HCT116 (cell line): ENCODE data around the gene NUBPL. TPM values are rescaled to one million over a fixed set of nuclear protein-coding genes. Genes with fewer than 3 reads are reported as not detected.
A peak's percentile ranks its signal among the peaks of the same experiment; 100 is the strongest.

Experiments
- ATAC-seq: fragments of 200-7000 bp; cut with Tn5 transposase; 2 replicates; pipeline ENCODE4 v1.9.1; 2020; ENCODE audit warnings: mild to moderate bottlenecking, moderate library complexity
- BruUV-seq: library from RNA; stranded (reverse); fragments of 400-500 nt; replicated peaks from 2 replicates; lab custom pipeline; 2021; lab: Mats Ljungman, UMichigan
- CTCF ChIA-PET: fragments of 300-600 bp; sonication (Branson Sonifier 250); formaldehyde crosslinking; loops from one replicate; lab custom pipeline; 2021; ENCODE audit warnings: antibody characterized with exemption; lab: Charles Lee
- POLR2A ChIA-PET: fragments of 300-600, 350-600 bp; sonication (Branson Sonifier 250); formaldehyde crosslinking; loops from one replicate; lab custom pipeline; 2021; ENCODE audit warnings: antibody characterized with exemption; lab: Charles Lee
- RAD21 ChIA-PET, 2 experiments: fragments of 300-600 bp; sonication (Branson Sonifier 250); formaldehyde crosslinking; loops; one replicate each; lab custom pipeline; 2023; ENCODE audit warnings: low total read pairs in 2 of 2; ENCODE audit not compliant: uncharacterized antibody in 2 of 2, unreplicated experiment in 2 of 2, low non-redundant PET in 1 of 2; lab: Charles Lee
- DNase-seq: peaks from one replicate; pipeline ENCODE4 v3.0.0-alpha.2; 2010; ENCODE audit warnings: low read depth, low spot score
- H2AFZ ChIP-seq: fragments of 200-600 bp; shearing (Covaris generic), sonication (generic); 2 replicates; pipeline ENCODE4 v1.6.1; 2017; ENCODE audit warnings: low read depth, mixed run types, mixed read lengths, antibody characterized with exemption, low read length; ENCODE audit not compliant: poor library complexity, severe bottlenecking
- H3K27ac ChIP-seq: 2 replicates; pipeline ENCODE4 v1.5.1; 2012; ENCODE audit warnings: low read depth, low read length
- H3K27me3 ChIP-seq: fragments of 200-600 bp; sonication (generic); 2 replicates; pipeline ENCODE4 v1.6.1; 2016; ENCODE audit warnings: mixed run types, low read length, mixed read lengths; ENCODE audit not compliant: insufficient read depth
- H3K36me3 ChIP-seq, 2 experiments: fragments of 200-500 bp in 1 of 2; fragments of 200-600 bp in 1 of 2; sonication (Bioruptor generic) in 1 of 2; sonication (generic) in 1 of 2; 2 replicates each; pipeline versions ENCODE4 v1.5.1 to v1.6.1; 2014 to 2016; ENCODE audit warnings: low read length in 2 of 2, inconsistent platforms in 1 of 2, mixed read lengths in 1 of 2, mixed run types in 1 of 2; ENCODE audit not compliant: insufficient read depth in 2 of 2, control insufficient read depth in 1 of 2
- H3K4me1 ChIP-seq, 2 experiments: fragments of 200-600 bp in 1 of 2; sonication (generic) in 1 of 2; 2 replicates each; pipeline versions ENCODE4 v1.5.1 to v1.6.1; 2012 to 2017; ENCODE audit warnings: low read length in 2 of 2, inconsistent platforms in 1 of 2, mild to moderate bottlenecking in 1 of 2, mixed read lengths in 1 of 2, mixed run types in 1 of 2, moderate library complexity in 1 of 2; ENCODE audit not compliant: insufficient read depth in 2 of 2, control insufficient read depth in 1 of 2
- H3K4me2 ChIP-seq: fragments of 200-600 bp; sonication (generic); 2 replicates; pipeline ENCODE4 v1.6.1; 2017; ENCODE audit warnings: mixed run types, low read length, mixed read lengths
- H3K4me3 ChIP-seq, 2 experiments: fragments of 200-600 bp in 1 of 2; sonication (generic) in 1 of 2; replicated peaks in 1 of 2; 2 replicates each; pipeline ENCODE4 v1.5.1; 2011 to 2016; ENCODE audit warnings: low read length in 2 of 2, control low read depth in 1 of 2, low read depth in 1 of 2, mild to moderate bottlenecking in 1 of 2, mixed read lengths in 1 of 2, mixed run types in 1 of 2
- H3K79me2 ChIP-seq: fragments of 200-600 bp; sonication (generic); 2 replicates; pipeline ENCODE4 v1.6.1; 2017; ENCODE audit warnings: mild to moderate bottlenecking, mixed run types, low read length, moderate library complexity, mixed read lengths; ENCODE audit not compliant: insufficient read depth
- H3K9ac ChIP-seq: fragments of 200-600 bp; sonication (generic); 2 replicates; pipeline ENCODE4 v1.6.1; 2016; ENCODE audit warnings: low read length, mixed read lengths
- H3K9me2 ChIP-seq: fragments of 200-600 bp; sonication (generic), shearing (Covaris generic); 2 replicates; pipeline ENCODE4 v1.6.1; 2017; ENCODE audit warnings: mixed run types, mild to moderate bottlenecking, moderate library complexity; ENCODE audit not compliant: insufficient read depth
- H3K9me3 ChIP-seq, 2 experiments: fragments of 200-500 bp in 1 of 2; fragments of 200-600 bp in 1 of 2; sonication (Bioruptor generic) in 1 of 2; sonication (generic) in 1 of 2; 2 replicates each; pipeline ENCODE4 v1.6.1; 2014 to 2017; ENCODE audit warnings: low read length in 2 of 2, mixed read lengths in 2 of 2, inconsistent platforms in 1 of 2, low read depth in 1 of 2, mild to moderate bottlenecking in 1 of 2, mixed run types in 1 of 2, moderate library complexity in 1 of 2; ENCODE audit not compliant: control insufficient read depth in 1 of 2, insufficient read depth in 1 of 2
- H4K20me1 ChIP-seq: fragments of 200-600 bp; sonication (generic), shearing (Covaris generic); 2 replicates; pipeline ENCODE4 v1.6.1; 2017; ENCODE audit warnings: mixed run types, mild to moderate bottlenecking, moderate library complexity; ENCODE audit not compliant: insufficient read depth
- CBX3 ChIP-seq: IDR thresholded peaks from 2 replicates; pipeline ENCODE4 v1.6.1; 2012; ENCODE audit warnings: low read depth
- FOSL1 ChIP-seq: IDR thresholded peaks from 2 replicates; pipeline ENCODE4 v1.6.1; 2012; ENCODE audit warnings: low read depth
- POLR2AphosphoS5 ChIP-seq: IDR thresholded peaks from 2 replicates; pipeline ENCODE4 v1.6.1; 2011; ENCODE audit warnings: mild to moderate bottlenecking, low read depth, low read length, moderate library complexity
- REST ChIP-seq: IDR thresholded peaks from 2 replicates; pipeline ENCODE4 v1.6.1; 2012; ENCODE audit warnings: low read depth
- SRF ChIP-seq: IDR thresholded peaks from 2 replicates; pipeline ENCODE4 v1.6.1; 2012; ENCODE audit warnings: low read depth
- TCF7L2 ChIP-seq: IDR thresholded peaks from 2 replicates; pipeline ENCODE4 v1.7.0; 2011; ENCODE audit warnings: borderline replicate concordance, inconsistent platforms; ENCODE audit not compliant: insufficient read depth, insufficient read length; ENCODE audit errors: extremely low read depth
- intact Hi-C: fragments of 100-400 bp; cut with micrococcal nuclease; formaldehyde crosslinking; loops from 2 replicates; pipeline ENCODE4 v1.10.0; 2022
- total RNA-seq: library from RNA; stranded (reverse); gene quantifications from one replicate; pipeline ENCODE4 v1.2.1, GENCODE V29; 2021; ENCODE audit not compliant: unreplicated experiment

Gene NUBPL
- total RNA-seq, 1 experiment from 2014 or later = 11.3 TPM

GRCh38 chr14:31787377-31787776, 226.2 kb downstream of the NUBPL start (continued):
- no peak for TF ChIP-seq REST
- no peak for TF ChIP-seq POLR2AphosphoS5
- no peak for TF ChIP-seq CBX3
- TF ChIP-seq SRF = no peak

- H3K27me3 ChIP-seq = no peaks in the 10 kb centered on the region
- ChIA-PET POLR2A (no interaction called here), CTCF (interaction anchor here (1.5 kb wide), 1 partner anchor 16 kb away, joined by 3 read pairs; no protein-coding TSS in a partner anchor), RAD21 (no interaction called here)
- no peak overlapping the region; the same call in 1 of the 2 replicates for H3K4me2 ChIP-seq
- no peaks in the 10 kb centered on the region for H4K20me1 ChIP-seq
- no peak overlapping the region for H3K27ac ChIP-seq
- BruUV-seq = no TSS peak
- ATAC-seq (peak; percentile 44; the same call in 1 of the 2 replicates), DNase-seq (no peak)
- no peaks in the 10 kb centered on the region for H3K79me2 ChIP-seq
- no peak overlapping the region for H3K9ac ChIP-seq
- H3K9me3 ChIP-seq = no peaks in the 10 kb centered on the region
- H3K4me1 ChIP-seq = peaks cover 0 to 6% of the 10 kb centered on the region in 2 experiments; a peak in 1 of 4 replicates
- H3K36me3 ChIP-seq = no peaks in the 10 kb centered on the region
- intact Hi-C loops = no loop called here
- H2AFZ ChIP-seq = no peak overlapping the region
- TF ChIP-seq TCF7L2 (no peak), REST (no peak), FOSL1 (no peak)
- H3K9me2 ChIP-seq = no peaks in the 10 kb centered on the region
- H3K4me3 ChIP-seq = no peak overlapping the region
Measured at GRCh38 chr14:31788340-31788739, 227.1 kb downstream of the NUBPL start.
